ENCODE data around the gene EPN3.

EPN3 gene

DNA sequence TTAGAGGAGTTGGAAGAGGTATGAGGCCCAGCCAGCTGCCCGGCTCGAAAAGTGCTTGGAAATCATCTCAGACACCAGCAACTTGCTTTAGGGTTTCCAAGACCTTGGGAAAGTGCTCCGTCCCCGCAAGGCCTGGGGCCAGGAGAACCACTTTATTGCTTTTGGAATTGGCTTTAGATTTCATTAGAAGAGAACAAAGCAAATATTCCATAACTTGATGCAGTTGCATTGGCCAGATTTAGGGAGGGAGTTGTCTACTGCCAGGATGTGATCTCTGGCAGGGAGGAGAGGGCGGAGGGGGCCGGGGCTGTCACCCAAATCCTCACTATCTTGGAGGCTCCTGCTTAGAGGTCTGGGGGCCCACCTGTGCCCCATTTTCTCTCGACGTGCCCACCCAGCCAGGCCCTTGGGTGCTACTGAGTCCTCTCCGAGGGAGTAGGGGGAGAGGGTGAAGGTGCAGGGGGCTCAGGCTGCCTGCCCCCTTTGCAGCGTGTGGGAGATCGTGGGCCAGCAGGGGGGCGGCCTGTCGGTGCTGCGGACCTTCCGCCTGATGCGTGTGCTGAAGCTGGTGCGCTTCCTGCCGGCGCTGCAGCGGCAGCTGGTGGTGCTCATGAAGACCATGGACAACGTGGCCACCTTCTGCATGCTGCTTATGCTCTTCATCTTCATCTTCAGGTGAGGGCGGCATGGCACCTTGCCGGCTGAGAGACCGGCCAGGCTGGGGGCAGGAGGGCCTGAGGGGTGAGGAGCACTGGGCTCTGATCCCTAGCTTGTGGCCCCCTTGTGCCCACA is 58.6 kb downstream of the EPN3 start:
- no peak for DNase-seq (ENCODE audit: low read depth)

DNA sequence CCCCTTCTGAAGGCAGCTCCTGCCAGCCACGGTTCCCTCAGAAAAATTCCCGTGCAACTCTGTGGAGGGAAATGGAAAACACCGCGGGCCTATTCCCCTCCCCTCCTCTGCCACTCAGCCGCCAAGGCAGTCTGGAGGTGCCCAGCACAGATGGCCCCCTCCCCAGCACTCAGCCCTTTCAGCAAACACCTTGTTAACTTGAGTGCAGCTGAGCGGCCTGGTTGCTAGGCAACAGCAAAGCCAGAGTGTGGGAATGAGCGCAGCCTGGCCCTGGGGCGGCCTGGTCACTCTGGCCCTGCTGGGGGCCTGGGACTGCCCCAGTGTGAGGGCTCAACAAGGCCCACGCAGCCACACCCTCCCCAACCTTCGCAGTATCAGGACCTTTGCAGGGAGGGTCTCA is 60.8 kb downstream of the EPN3 start:
- DNase-seq (ENCODE audit: low read depth), result no peak
